Cardiac muscle cell (in vitro differentiated cells and primary cell): ENCODE measurements around the gene GBF1. TPM values are rescaled to one million over a fixed set of nuclear protein-coding genes. Genes with fewer than 3 reads are reported as not detected.
A peak's percentile ranks its signal among the peaks of the same experiment; 100 is the strongest.

Experiments
- DNase-seq, 2 donors: peaks; one replicate each; pipeline versions ENCODE4 v3.0.0 to v3.0.0-alpha.2; 2010 to 2017; ENCODE audit warnings: low read depth in 1 of 2, low spot score in 1 of 2
- H3K27ac ChIP-seq: fragments of 200-600 bp; sonication (generic); 2 replicates; pipeline ENCODE4 v1.5.1; 2016
- H3K27me3 ChIP-seq: fragments of 200-600 bp; sonication (generic); 2 replicates; pipeline ENCODE4 v1.6.0; 2016; ENCODE audit warnings: control low read depth
- H3K36me3 ChIP-seq: fragments of 200-600 bp; sonication (generic); 2 replicates; pipeline ENCODE4 v1.5.1; 2016; ENCODE audit warnings: control low read depth
- H3K4me1 ChIP-seq: fragments of 200-600 bp; sonication (generic); 2 replicates; pipeline ENCODE4 v1.8.1; 2017; ENCODE audit warnings: low read depth, mild to moderate bottlenecking, mixed run types
- H3K4me3 ChIP-seq: fragments of 200-600 bp; sonication (generic); 2 replicates; pipeline ENCODE4 v1.5.1; 2016; ENCODE audit warnings: mild to moderate bottlenecking
- H3K9me3 ChIP-seq: fragments of 200-600 bp; sonication (generic); 2 replicates; pipeline ENCODE4 v1.5.1; 2017; ENCODE audit warnings: low read depth, mild to moderate bottlenecking, control low read depth
- CTCF ChIP-seq: IDR thresholded peaks from 2 replicates; pipeline ENCODE4 v1.5.1; 2012; ENCODE audit warnings: low read depth, mild to moderate bottlenecking, low read length
- polyA plus RNA-seq: library from polyadenylated mRNA; unstranded; fragments of >200 nt; fragmentation: Nextera tagmentation; extraction: Ambion mirVana; gene quantifications from 2 replicates; pipeline ENCODE4 v1.2.1, GENCODE V29; 2016
- total RNA-seq: library from RNA; depleted of rRNA; stranded (reverse); fragments of >200 nt; gene quantifications from 2 replicates; pipeline ENCODE4 v1.2.3, GENCODE V29; 2016

Gene GBF1
- total and polyA plus RNA-seq, 2 experiments from 2014 or later, result 42.1 to 75.6 TPM

GRCh38 chr10:102241444-102242117 is 3.8 kb upstream of the GBF1 start, which contains the start of gene PITX3:
PITX3 (minus strand) TSS chr10:102241512; CDS start chr10:102232080, 9,432 bp downstream.
- Histone ChIP-seq H3K36me3 (no peaks in the 10 kb centered on the region), H3K27me3 (peaks cover 34% of the 10 kb centered on the region), H3K4me3 (peak within 1 kb of the TSS; percentile 46), H3K27ac (no peak within 1 kb of the TSS), H3K9me3 (no peaks in the 10 kb centered on the region), H3K4me1 (peaks cover 21% of the 10 kb centered on the region)
- DNase-seq, result peak; percentile 95 to 98
- no peak for TF ChIP-seq CTCF

- peaks cover 24% of the 10 kb centered on the region for H3K4me1 ChIP-seq
- H3K27me3 ChIP-seq, result peaks cover 34% of the 10 kb centered on the region
- no peaks in the 10 kb centered on the region for H3K9me3 ChIP-seq
- H3K4me3 ChIP-seq, result peak overlapping the region; percentile 46
- no peak for TF ChIP-seq CTCF
- no peak overlapping the region for H3K27ac ChIP-seq
- DNase-seq, result no peak
- no peaks in the 10 kb centered on the region for H3K36me3 ChIP-seq
Observed at GRCh38 chr10:102242118-102242485, 3.2 kb upstream of the GBF1 start.

- Histone ChIP-seq H3K4me3 (no peak overlapping the region), H3K36me3 (no peaks in the 10 kb centered on the region), H3K9me3 (no peaks in the 10 kb centered on the region), H3K4me1 (peaks cover 36% of the 10 kb centered on the region), H3K27me3 (peaks cover 32% of the 10 kb centered on the region), H3K27ac (no peak overlapping the region)
- peak in 1 of 2 donors; percentile 78 for DNase-seq
- TF ChIP-seq CTCF, result no peak
Observed at GRCh38 chr10:102243309-102243708, 2.0 kb upstream of the GBF1 start.

GRCh38 chr10:102245932-102246251 is 560 bp downstream of the GBF1 start:
- H3K27me3 ChIP-seq, result peaks cover 7% of the 10 kb centered on the region
- DNase-seq, result no peak
- H3K4me1 ChIP-seq, result peaks cover 25% of the 10 kb centered on the region
- no peak for TF ChIP-seq CTCF
- peak overlapping the region; percentile 58 for H3K4me3 ChIP-seq
- H3K9me3 ChIP-seq, result no peaks in the 10 kb centered on the region
- peak overlapping the region; percentile 81 for H3K27ac ChIP-seq
- H3K36me3 ChIP-seq, result no peaks in the 10 kb centered on the region

- DNase-seq, result peak in 1 of 2 donors; percentile 35
- TF ChIP-seq CTCF, result no peak
- peak overlapping the region; percentile 81 for H3K27ac ChIP-seq
Observed at GRCh38 chr10:102246261-102246660, 929 bp downstream of the GBF1 start.

More at GRCh38 chr10:102246261-102246660, 929 bp downstream of the GBF1 start:
- peaks cover 24% of the 10 kb centered on the region for H3K4me1 ChIP-seq
- no peaks in the 10 kb centered on the region for H3K36me3 ChIP-seq
- H3K9me3 ChIP-seq, result no peaks in the 10 kb centered on the region
- H3K27me3 ChIP-seq, result peaks cover 7% of the 10 kb centered on the region
- peak overlapping the region; percentile 58 for H3K4me3 ChIP-seq
